Measurements from ENCODE around the gene LAMA2.

GRCh38 chr6:129276986-129277385 lies 394.0 kb downstream of the LAMA2 start:
- TF ChIP-seq, protein P1, sequence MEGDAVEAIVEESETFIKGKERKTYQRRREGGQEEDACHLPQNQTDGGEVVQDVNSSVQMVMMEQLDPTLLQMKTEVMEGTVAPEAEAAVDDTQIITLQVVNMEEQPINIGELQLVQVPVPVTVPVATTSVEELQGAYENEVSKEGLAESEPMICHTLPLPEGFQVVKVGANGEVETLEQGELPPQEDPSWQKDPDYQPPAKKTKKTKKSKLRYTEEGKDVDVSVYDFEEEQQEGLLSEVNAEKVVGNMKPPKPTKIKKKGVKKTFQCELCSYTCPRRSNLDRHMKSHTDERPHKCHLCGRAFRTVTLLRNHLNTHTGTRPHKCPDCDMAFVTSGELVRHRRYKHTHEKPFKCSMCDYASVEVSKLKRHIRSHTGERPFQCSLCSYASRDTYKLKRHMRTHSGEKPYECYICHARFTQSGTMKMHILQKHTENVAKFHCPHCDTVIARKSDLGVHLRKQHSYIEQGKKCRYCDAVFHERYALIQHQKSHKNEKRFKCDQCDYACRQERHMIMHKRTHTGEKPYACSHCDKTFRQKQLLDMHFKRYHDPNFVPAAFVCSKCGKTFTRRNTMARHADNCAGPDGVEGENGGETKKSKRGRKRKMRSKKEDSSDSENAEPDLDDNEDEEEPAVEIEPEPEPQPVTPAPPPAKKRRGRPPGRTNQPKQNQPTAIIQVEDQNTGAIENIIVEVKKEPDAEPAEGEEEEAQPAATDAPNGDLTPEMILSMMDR (IDR thresholded peaks at IDR 0.05; ENCODE audit: low read length), result no peak
- TF ChIP-seq EZH2phosphoT487 (IDR thresholded peaks at IDR 0.05; ENCODE audit: low read length) (no peak), EZH2 (optimal IDR thresholded peaks at IDR 0.05; ENCODE audit: low read depth, low read length) (no peak)
